Astrocyte (in vitro differentiated cells and primary cell): ENCODE measurements around the gene LIPT2.

ENCODE experiments used
- CTCF ChIP-seq: IDR thresholded peaks from 2 replicates; pipeline ENCODE4 v1.5.1; 2011; ENCODE audit warnings: low read depth, mild to moderate bottlenecking, inconsistent platforms, low read length, moderate library complexity; ENCODE audit not compliant: insufficient read depth
- EZH2 ChIP-seq: IDR thresholded peaks from 2 replicates; pipeline ENCODE4 v1.6.1; 2012; ENCODE audit warnings: mild to moderate bottlenecking, low read length, inconsistent platforms; ENCODE audit not compliant: insufficient read depth

GRCh38 chr11:74533421-74533820 lies 39.9 kb upstream of the LIPT2 start:
- no peak for TF ChIP-seq CTCF
- no peak for TF ChIP-seq EZH2
